HEK293 (cell line): Measurements from ENCODE around the gene IFT27.
A peak's percentile ranks its signal among the peaks of the same experiment; 100 is the strongest.

Experiments
- CTCF ChIA-PET: fragments of 350-600 bp; formaldehyde crosslinking; extraction: SDS; loops from one replicate; lab custom pipeline; 2021; ENCODE audit warnings: antibody characterized with exemption; lab: Yijun Ruan, JAX
- POLR2A ChIA-PET: fragments of 300-600 bp; formaldehyde crosslinking; extraction: SDS; loops from one replicate; lab custom pipeline; 2020; ENCODE audit warnings: antibody characterized with exemption, inconsistent platforms; lab: Yijun Ruan, JAX
- H3K27ac ChIP-seq: fragments of 200-500 bp; sonication (Bioruptor generic); 2 replicates; pipeline ENCODE4 v1.5.1; 2014; ENCODE audit warnings: low read depth, low read length, control low read depth, inconsistent platforms; ENCODE audit errors: extremely low read depth
- H3K36me3 ChIP-seq, 2 experiments: fragments of 200-500 bp in 1 of 2; sonication (Bioruptor generic) in 1 of 2; 1 replicate in 1 of 2; 2 replicates in 1 of 2; pipeline ENCODE4 v1.5.1; 2014 to 2017; ENCODE audit warnings: inconsistent platforms in 2 of 2, low read length in 2 of 2; ENCODE audit not compliant: control insufficient read depth in 2 of 2, insufficient read depth in 1 of 2
- H3K4me1 ChIP-seq: fragments of 200-500 bp; sonication (Bioruptor generic); 2 replicates; pipeline ENCODE4 v1.5.1; 2014; ENCODE audit warnings: mild to moderate bottlenecking, low read length, inconsistent platforms; ENCODE audit not compliant: control insufficient read depth, insufficient read depth
- H3K4me3 ChIP-seq: 2 replicates; pipeline ENCODE4 v1.5.1; 2011; ENCODE audit warnings: low read depth, mild to moderate bottlenecking, control low read depth, low read length, moderate library complexity
- H3K9me3 ChIP-seq: fragments of 200-500 bp; sonication (Bioruptor generic); 2 replicates; pipeline ENCODE4 v1.5.1; 2014; ENCODE audit warnings: low read depth, low read length, inconsistent platforms; ENCODE audit not compliant: control insufficient read depth, insufficient read depth
- GLIS2 ChIP-seq: fragments of 450-650 bp; formaldehyde crosslinking; IDR thresholded peaks from 2 replicates; pipeline ENCODE4 v1.5.1; 2016; ENCODE audit warnings: missing biosample characterization, missing genetic modification characterization
- HOXC10 ChIP-seq: sonication (generic); formaldehyde crosslinking; IDR thresholded peaks from 2 replicates; pipeline ENCODE4 v1.8.1; 2023; ENCODE audit warnings: mild to moderate bottlenecking, missing genetic modification reagents
- HOXD13 ChIP-seq: sonication (generic); formaldehyde crosslinking; IDR thresholded peaks from 2 replicates; pipeline ENCODE4 v1.8.0; 2022; ENCODE audit warnings: missing genetic modification reagents, borderline replicate concordance
- SALL2 ChIP-seq: fragments of 450-650 bp; formaldehyde crosslinking; IDR thresholded peaks from 2 replicates; pipeline ENCODE4 v1.5.0; 2017; ENCODE audit warnings: missing biosample characterization, mild to moderate bottlenecking, missing genetic modification characterization, borderline replicate concordance
- SP3 ChIP-seq: fragments of 450-650 bp; formaldehyde crosslinking; IDR thresholded peaks from 2 replicates; pipeline ENCODE4 v1.5.1; 2016; ENCODE audit warnings: missing biosample characterization, missing genetic modification characterization
- SP7 ChIP-seq: fragments of 450-650 bp; formaldehyde crosslinking; IDR thresholded peaks from 2 replicates; pipeline ENCODE4 v1.5.1; 2016; ENCODE audit warnings: missing biosample characterization, missing genetic modification characterization
- ZBTB17 ChIP-seq: fragments of 450-650 bp; formaldehyde crosslinking; IDR thresholded peaks from 2 replicates; pipeline ENCODE4 v1.5.1; 2016; ENCODE audit warnings: missing biosample characterization, missing genetic modification characterization
- ZBTB20 ChIP-seq: fragments of 450-650 bp; formaldehyde crosslinking; IDR thresholded peaks from 2 replicates; pipeline ENCODE4 v1.5.1; 2016; ENCODE audit warnings: missing biosample characterization, missing genetic modification characterization
- ZBTB6 ChIP-seq: fragments of 450-650 bp; formaldehyde crosslinking; IDR thresholded peaks from 2 replicates; pipeline ENCODE4 v1.5.1; 2017; ENCODE audit warnings: missing biosample characterization, missing genetic modification characterization
- ZFHX2 ChIP-seq: fragments of 450-650 bp; formaldehyde crosslinking; conservative IDR thresholded peaks from 2 replicates; pipeline ENCODE4 v1.5.1; 2016; ENCODE audit warnings: missing biosample characterization, missing genetic modification characterization
- ZNF10 ChIP-seq: fragments of 450-650 bp; formaldehyde crosslinking; IDR thresholded peaks from 2 replicates; pipeline ENCODE4 v1.5.1; 2017; ENCODE audit warnings: missing biosample characterization, missing genetic modification characterization
- ZNF366 ChIP-seq: fragments of 450-650 bp; formaldehyde crosslinking; conservative IDR thresholded peaks from 2 replicates; pipeline ENCODE4 v1.5.1; 2016; ENCODE audit warnings: missing biosample characterization, missing genetic modification characterization
- ZNF510 ChIP-seq: fragments of 450-650 bp; formaldehyde crosslinking; IDR thresholded peaks from 2 replicates; pipeline ENCODE4 v1.5.1; 2018; ENCODE audit warnings: mild to moderate bottlenecking, missing genetic modification characterization, missing biosample characterization; ENCODE audit not compliant: insufficient replicate concordance
- ZNF600 ChIP-seq: fragments of 450-650 bp; formaldehyde crosslinking; IDR thresholded peaks from 2 replicates; pipeline ENCODE4 v1.5.1; 2016; ENCODE audit warnings: missing biosample characterization, missing genetic modification characterization
- ZNF623 ChIP-seq: fragments of 450-650 bp; formaldehyde crosslinking; IDR thresholded peaks from 2 replicates; pipeline ENCODE4 v1.5.1; 2016; ENCODE audit warnings: missing biosample characterization, missing genetic modification characterization
- ZNF629 ChIP-seq: fragments of 450-650 bp; formaldehyde crosslinking; IDR thresholded peaks from 2 replicates; pipeline ENCODE4 v1.5.1; 2017; ENCODE audit warnings: missing biosample characterization, missing genetic modification characterization
- ZNF664 ChIP-seq: fragments of 450-650 bp; formaldehyde crosslinking; IDR thresholded peaks from 2 replicates; pipeline ENCODE4 v1.5.1; 2016; ENCODE audit warnings: missing biosample characterization, missing genetic modification characterization
- ZNF692 ChIP-seq: fragments of 450-650 bp; formaldehyde crosslinking; IDR thresholded peaks from 2 replicates; pipeline ENCODE4 v1.5.1; 2016; ENCODE audit warnings: missing biosample characterization, missing genetic modification characterization
- ZNF792 ChIP-seq: fragments of 450-650 bp; formaldehyde crosslinking; IDR thresholded peaks from 2 replicates; pipeline ENCODE4 v1.5.1; 2016; ENCODE audit warnings: missing biosample characterization, missing genetic modification characterization
- ZSCAN30 ChIP-seq: fragments of 450-650 bp; IDR thresholded peaks from 2 replicates; pipeline ENCODE4 v1.5.1; 2018; ENCODE audit warnings: missing biosample characterization, mild to moderate bottlenecking, missing genetic modification characterization, moderate library complexity
- TF ChIP-seq, protein P1 (sequence below): fragments of 450-650 bp; formaldehyde crosslinking; IDR thresholded peaks from 2 replicates; pipeline ENCODE4 v1.5.1; 2016; ENCODE audit warnings: missing biosample characterization, missing genetic modification characterization, low read depth
- TF ChIP-seq, protein P2 (sequence below): fragments of 450-650 bp; formaldehyde crosslinking; optimal IDR thresholded peaks from 2 replicates; pipeline ENCODE3; 2016; ENCODE audit warnings: missing biosample characterization, mild to moderate bottlenecking, missing genetic modification characterization
- TF ChIP-seq, protein P3 (sequence below): fragments of 450-650 bp; formaldehyde crosslinking; IDR thresholded peaks from 2 replicates; pipeline ENCODE4 v1.5.1; 2017; ENCODE audit warnings: missing biosample characterization, mild to moderate bottlenecking, missing genetic modification characterization, moderate library complexity
- TF ChIP-seq, protein P4 (sequence below): fragments of 450-650 bp; formaldehyde crosslinking; IDR thresholded peaks from 2 replicates; pipeline ENCODE4 v1.5.1; 2016; ENCODE audit warnings: missing biosample characterization, missing genetic modification characterization
- TF ChIP-seq, protein P5 (sequence below): sonication (generic); formaldehyde crosslinking; IDR thresholded peaks from 2 replicates; pipeline ENCODE4 v1.8.1; 2022; ENCODE audit warnings: mild to moderate bottlenecking, moderate library complexity, missing genetic modification reagents

Gene IFT27

DNA sequence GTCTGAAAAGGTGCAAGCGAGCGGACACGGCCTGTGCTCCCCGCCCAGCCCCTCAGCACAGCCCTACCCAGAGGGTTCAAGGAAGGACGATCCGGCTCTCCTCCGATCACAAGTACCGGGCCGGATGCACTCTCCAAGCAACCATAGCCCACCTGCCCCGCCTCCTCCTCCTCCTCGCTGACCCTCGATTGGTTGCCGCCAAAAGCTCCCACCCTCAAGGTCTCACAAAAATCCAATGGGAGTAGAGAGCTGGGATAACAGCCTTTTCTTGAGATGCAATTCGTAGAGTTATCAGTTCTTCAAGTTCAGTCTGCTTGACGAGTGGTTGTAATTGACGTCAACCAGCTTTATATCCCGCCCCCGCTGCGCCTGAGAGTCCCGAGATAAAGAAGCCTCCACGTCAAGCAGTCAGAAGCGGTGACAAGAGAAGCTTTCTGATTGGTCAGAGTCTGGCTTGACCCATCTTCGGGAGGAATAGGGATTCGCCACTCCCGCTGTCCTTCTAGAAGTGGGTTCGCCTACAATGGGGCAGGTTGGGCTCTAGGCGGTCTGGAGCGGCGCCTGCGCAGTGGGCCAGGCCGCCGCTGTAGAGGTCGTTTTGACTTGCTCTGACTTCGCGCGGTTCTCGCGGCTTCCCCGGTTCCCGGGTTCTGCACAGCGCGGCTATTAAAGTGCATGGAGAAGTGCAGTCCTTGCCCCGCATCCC lies at the start of gene IFT27:
TSS of gene IFT27 (minus strand) at position 156 of the 706 bp plus-strand sequence. CDS start 412 bp downstream, outside the sequence.
- H3K9me3 ChIP-seq: no peaks in the 10 kb centered on the region
- ChIA-PET POLR2A (interaction anchor here (0.6 to 1.6 kb wide), 24 partner anchors 8 to 423 kb away, joined by 3 to 14 read pairs (median 3); partner anchors contain the start of genes EIF3D, MPST, TST and TXN2), CTCF (interaction anchor here (0.6 to 13.6 kb wide), 13 partner anchors 12 to 423 kb away, joined by 3 to 161 read pairs (median 4); no protein-coding TSS in a partner anchor)
- peaks cover 4% of the 10 kb centered on the region for H3K4me1 ChIP-seq
- H3K27ac ChIP-seq: no peak within 1 kb of the TSS; the same call in 1 of the 2 replicates
- peaks cover 0 to 10% of the 10 kb centered on the region in 2 experiments; a peak in 2 of 3 replicates for H3K36me3 ChIP-seq
- H3K4me3 ChIP-seq: peak within 1 kb of the TSS; percentile 90
- TF ChIP-seq HOXC10 (CRISPR knock-in tag) (peak; percentile 95), ZNF600 (peak; percentile 29; the same call in 1 of the 2 replicates), ZNF692 (tag by site-specific recombination) (peak; percentile 64; the same call in 1 of the 2 replicates), ZNF510 (tag by site-specific recombination) (no peak), SP3 (tag by site-specific recombination) (peak; percentile 88), ZNF366 (tag by site-specific recombination) (no peak), ZBTB20 (tag by site-specific recombination) (peak; percentile 93), ZNF10 (tag by site-specific recombination) (no peak), ZNF623 (tag by site-specific recombination) (no peak), ZBTB17 (0 out of 2 replicates have a peak, but pooled peaks have one; percentile 51), ZSCAN30 (no peak), SALL2 (tag by site-specific recombination) (no peak), GLIS2 (tag by site-specific recombination) (0 out of 2 replicates have a peak, but pooled peaks have one; percentile 24), ZNF629 (tag by site-specific recombination) (0 out of 2 replicates have a peak, but pooled peaks have one; percentile 35), ZBTB6 (peak; percentile 95), ZFHX2 (tag by site-specific recombination) (peak; percentile 86), SP7 (peak; percentile 19; the same call in 1 of the 2 replicates), ZNF664 (tag by site-specific recombination) (no peak), HOXD13 (CRISPR knock-in tag) (peak; percentile 100), ZNF792 (no peak)
- TF ChIP-seq, protein P1, sequence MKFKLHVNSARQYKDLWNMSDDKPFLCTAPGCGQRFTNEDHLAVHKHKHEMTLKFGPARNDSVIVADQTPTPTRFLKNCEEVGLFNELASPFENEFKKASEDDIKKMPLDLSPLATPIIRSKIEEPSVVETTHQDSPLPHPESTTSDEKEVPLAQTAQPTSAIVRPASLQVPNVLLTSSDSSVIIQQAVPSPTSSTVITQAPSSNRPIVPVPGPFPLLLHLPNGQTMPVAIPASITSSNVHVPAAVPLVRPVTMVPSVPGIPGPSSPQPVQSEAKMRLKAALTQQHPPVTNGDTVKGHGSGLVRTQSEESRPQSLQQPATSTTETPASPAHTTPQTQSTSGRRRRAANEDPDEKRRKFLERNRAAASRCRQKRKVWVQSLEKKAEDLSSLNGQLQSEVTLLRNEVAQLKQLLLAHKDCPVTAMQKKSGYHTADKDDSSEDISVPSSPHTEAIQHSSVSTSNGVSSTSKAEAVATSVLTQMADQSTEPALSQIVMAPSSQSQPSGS: peak; percentile 63
- TF ChIP-seq, protein P2, sequence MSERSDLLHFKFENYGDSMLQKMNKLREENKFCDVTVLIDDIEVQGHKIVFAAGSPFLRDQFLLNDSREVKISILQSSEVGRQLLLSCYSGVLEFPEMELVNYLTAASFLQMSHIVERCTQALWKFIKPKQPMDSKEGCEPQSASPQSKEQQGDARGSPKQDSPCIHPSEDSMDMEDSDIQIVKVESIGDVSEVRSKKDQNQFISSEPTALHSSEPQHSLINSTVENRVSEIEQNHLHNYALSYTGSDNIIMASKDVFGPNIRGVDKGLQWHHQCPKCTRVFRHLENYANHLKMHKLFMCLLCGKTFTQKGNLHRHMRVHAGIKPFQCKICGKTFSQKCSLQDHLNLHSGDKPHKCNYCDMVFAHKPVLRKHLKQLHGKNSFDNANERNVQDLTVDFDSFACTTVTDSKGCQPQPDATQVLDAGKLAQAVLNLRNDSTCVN: peak; percentile 9
- TF ChIP-seq, protein P3, sequence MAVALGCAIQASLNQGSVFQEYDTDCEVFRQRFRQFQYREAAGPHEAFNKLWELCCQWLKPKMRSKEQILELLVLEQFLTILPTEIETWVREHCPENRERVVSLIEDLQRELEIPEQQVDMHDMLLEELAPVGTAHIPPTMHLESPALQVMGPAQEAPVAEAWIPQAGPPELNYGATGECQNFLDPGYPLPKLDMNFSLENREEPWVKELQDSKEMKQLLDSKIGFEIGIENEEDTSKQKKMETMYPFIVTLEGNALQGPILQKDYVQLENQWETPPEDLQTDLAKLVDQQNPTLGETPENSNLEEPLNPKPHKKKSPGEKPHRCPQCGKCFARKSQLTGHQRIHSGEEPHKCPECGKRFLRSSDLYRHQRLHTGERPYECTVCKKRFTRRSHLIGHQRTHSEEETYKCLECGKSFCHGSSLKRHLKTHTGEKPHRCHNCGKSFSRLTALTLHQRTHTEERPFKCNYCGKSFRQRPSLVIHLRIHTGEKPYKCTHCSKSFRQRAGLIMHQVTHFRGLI: peak; percentile 90
- TF ChIP-seq, protein P4, sequence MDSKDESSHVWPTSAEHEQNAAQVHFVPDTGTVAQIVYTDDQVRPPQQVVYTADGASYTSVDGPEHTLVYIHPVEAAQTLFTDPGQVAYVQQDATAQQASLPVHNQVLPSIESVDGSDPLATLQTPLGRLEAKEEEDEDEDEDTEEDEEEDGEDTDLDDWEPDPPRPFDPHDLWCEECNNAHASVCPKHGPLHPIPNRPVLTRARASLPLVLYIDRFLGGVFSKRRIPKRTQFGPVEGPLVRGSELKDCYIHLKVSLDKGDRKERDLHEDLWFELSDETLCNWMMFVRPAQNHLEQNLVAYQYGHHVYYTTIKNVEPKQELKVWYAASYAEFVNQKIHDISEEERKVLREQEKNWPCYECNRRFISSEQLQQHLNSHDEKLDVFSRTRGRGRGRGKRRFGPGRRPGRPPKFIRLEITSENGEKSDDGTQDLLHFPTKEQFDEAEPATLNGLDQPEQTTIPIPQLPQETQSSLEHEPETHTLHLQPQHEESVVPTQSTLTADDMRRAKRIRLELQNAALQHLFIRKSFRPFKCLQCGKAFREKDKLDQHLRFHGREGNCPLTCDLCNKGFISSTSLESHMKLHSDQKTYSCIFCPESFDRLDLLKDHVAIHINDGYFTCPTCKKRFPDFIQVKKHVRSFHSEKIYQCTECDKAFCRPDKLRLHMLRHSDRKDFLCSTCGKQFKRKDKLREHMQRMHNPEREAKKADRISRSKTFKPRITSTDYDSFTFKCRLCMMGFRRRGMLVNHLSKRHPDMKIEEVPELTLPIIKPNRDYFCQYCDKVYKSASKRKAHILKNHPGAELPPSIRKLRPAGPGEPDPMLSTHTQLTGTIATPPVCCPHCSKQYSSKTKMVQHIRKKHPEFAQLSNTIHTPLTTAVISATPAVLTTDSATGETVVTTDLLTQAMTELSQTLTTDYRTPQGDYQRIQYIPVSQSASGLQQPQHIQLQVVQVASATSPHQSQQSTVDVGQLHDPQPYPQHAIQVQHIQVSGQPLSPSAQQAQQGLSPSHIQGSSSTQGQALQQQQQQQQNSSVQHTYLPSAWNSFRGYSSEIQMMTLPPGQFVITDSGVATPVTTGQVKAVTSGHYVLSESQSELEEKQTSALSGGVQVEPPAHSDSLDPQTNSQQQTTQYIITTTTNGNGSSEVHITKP (tag by site-specific recombination): peak; percentile 88
- TF ChIP-seq, protein P5, sequence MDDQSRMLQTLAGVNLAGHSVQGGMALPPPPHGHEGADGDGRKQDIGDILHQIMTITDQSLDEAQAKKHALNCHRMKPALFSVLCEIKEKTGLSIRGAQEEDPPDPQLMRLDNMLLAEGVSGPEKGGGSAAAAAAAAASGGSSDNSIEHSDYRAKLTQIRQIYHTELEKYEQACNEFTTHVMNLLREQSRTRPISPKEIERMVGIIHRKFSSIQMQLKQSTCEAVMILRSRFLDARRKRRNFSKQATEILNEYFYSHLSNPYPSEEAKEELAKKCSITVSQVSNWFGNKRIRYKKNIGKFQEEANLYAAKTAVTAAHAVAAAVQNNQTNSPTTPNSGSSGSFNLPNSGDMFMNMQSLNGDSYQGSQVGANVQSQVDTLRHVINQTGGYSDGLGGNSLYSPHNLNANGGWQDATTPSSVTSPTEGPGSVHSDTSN (CRISPR knock-in tag): peak; percentile 95; the same call in 1 of the 2 replicates
